HG02763 (cell line): ENCODE results near the gene CAPS.
"Not testable (repeated sequence)": the region's sequence is repeated elsewhere in the genome, so short reads cannot be mapped to it uniquely, and the experiment has no call there.

Experiments
- ATAC-seq: cut with Tn5 transposase; IDR thresholded peaks from one replicate; pipeline ENCODE4 v1.9.1; 2021; ENCODE audit warnings: mild to moderate bottlenecking, moderate library complexity; ENCODE audit not compliant: unreplicated experiment

CAPS gene

GRCh38 chr19:5953680-5954213 is 39.7 kb downstream of the CAPS start:
- no peak for ATAC-seq

DNA sequence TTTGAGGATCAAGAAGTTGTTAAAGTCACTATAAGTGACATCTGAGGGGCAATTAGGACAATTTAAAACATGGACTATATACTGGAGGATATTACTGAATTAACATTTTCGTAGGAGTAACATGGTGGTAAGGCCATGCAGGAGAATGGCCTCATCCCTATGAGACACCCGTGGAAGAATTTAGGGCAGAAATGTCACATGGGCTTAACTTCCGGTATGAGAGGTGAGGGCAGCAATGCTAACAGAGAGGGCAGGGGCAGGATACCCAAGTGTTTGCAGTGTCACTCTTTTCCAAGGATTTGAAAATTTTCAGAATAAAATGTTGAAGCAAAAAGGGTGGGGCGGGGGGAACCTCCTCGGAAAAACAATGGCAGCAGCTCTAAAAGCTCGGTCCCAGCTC is 40.2 kb downstream of the CAPS start:
- no peak for ATAC-seq

- ATAC-seq = no peak
Measured at GRCh38 chr19:5955636-5955935, 41.5 kb downstream of the CAPS start.

- no peak for ATAC-seq
Measured at GRCh38 chr19:5956323-5956722, 42.3 kb downstream of the CAPS start.

DNA sequence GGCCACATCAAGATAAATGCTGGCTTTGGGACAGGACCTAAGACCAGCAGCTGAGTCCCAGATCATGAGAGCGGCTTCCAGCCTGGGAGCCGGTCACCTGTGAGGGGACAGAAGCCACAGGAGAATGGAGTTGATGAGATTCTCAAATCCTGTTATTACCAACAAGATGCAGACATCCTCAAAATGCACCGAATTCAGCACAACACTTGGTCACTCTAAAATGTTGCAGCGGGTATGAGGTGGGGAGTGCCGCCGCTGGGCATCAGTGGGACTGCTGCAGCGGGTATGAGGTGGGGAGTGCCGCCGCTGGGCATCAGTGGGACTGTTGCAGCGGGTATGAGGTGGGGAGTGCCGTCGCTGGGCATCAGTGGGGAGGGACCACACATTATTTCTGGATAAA is 42.7 kb downstream of the CAPS start:
- ATAC-seq = no peak

DNA sequence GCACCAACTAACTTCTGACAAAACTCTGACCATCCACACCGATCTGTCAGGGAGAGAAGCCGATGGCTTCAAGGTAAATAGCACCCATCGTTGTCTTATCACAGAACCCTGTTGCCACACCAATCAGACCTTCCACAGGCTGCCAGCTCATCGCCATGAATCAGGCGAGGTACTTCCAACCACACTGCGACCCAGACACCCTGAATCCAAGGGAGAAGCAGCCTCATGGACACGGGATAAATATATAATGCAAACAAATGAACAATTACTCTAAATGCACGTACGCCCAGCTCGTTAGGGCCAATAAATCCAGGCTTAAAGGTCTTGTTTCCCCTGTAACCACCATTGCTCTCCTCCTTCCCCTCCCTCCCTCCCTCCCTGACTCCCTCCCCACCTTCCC is 43.1 kb downstream of the CAPS start:
- no peak for ATAC-seq

GRCh38 chr19:5958074-5958850 is 44.2 kb downstream of the CAPS start:
- no peak for ATAC-seq

- no peak for ATAC-seq
Measured at GRCh38 chr19:5958851-5959122, 44.7 kb downstream of the CAPS start.

DNA sequence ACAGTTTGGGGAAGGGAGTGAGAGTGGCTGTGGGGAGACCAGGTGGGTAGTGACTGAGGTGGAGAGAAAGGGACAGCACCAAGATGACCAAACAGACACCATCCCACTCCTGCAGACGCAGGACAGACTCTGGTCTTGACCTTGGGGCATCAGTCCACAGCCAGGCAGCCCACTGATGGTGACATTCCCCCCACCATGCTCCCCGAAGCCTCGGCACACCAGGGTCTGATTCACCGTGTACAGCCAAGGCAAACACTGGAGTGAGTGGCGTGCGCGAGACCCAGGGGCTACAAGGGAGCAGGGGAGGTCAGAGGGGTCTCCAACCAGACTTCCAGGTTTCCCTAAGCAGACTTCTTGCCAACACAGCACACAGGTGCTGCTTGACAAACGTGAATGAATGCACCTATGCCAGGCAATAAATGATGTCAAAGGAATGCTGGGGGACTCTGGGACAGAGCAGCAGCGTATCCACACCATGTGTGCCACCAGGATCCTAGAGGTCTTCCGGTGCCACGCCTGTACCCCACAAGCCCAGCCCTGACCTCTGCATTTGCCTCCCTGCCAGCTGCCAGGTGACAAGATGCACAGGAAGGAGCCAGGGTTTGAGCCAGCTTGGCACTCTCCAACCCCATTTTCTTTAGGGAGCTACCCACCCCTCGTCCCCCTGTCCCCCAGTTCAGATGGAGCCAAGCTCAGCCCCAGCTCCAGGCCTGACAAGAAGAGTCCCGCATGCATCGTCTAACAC is 45.4 kb downstream of the CAPS start:
- no peak for ATAC-seq

DNA sequence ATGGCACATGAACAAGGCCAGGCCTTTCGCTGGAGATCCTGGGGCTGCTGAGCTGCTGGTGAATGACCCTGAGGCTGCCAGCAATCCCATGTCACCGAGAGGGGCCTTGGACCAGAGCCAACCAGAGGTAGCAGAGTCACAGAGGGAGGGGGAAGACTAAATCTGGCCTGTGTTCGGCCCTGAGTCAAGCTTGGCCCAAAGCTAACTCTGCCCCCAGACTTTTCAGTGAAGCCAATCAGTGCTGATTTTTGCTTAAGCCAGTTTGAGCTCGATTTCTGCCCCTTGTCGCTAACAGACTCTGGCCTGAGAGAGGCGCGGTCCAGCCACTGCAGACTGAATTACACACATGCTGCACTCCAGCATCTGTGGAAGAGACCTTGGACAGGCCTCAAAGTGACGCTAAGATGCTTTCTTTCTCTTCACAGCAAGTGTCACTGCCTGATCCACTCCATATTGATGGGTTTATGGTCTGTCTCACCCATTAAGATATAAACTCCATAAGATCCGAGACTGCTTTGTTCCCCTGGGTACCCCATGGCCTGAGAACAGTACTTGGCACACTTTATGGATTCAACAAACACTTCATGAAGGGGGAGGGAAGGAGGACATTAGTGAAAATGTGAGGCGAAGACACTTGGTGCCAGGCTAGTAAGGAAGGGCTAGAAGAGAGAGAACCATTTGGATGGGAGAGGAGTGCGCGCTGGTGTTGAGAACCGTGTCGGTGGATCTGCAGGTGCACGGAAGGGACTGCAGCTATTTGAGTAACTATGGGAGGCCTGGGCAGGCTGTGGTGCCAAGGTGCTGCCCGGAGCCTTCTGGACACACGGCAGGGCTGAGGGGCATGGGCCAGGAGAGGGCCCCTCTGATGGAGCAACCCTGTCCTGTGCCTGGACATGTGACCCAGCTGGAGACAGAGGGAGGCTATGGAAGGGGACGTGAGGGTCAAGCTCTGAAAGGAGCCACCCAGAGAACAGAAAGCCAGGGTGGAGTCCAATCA is 46.2 kb downstream of the CAPS start:
- ATAC-seq = no peak

GRCh38 chr19:5961641-5961968 is 47.6 kb downstream of the CAPS start:
- ATAC-seq = not testable (repeated sequence)

DNA sequence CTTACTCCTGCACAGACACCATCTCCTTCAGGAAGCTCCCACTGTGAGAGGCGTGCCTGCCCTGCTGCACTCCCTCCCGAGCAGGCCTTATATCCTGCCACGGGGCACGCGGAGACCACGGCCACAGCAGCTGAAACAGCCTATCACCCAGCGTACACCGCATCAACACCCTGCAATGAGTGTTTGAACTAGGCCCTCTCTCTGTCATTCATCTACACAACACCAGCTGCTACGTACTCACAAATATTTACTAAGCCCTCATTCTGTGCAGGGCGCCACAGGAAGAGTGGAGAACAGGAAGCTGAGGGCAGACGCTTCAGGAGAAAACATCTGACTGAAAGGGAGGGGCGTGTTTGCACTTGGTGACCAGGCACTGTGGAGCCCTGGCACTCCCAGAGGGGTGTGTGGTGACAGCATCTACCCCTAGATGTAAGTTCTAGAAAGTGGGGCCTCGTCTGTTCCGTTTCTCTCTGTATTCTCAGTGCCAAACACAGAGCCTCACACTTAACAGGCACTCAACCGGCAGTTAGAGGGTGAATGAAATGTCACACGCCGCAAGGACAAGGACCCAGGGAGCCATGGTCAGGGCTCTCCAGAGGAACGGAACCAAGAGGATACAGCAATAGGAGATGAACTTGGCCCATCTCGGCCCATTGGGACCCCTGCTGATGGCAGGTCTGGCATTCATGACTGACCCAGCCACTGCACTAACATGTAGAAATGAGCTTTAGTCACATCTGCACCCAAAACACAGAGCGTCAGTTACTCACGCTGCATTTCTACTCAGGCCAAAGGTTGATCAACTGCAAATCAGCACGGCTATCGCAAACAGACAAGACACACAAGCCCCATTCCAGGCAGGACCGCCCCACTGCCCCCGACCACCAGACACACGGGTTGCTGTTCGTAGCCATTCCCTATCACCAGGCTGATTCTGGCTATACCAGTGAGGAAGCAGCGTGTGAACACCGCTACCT is 48.2 kb downstream of the CAPS start:
- no peak for ATAC-seq

DNA sequence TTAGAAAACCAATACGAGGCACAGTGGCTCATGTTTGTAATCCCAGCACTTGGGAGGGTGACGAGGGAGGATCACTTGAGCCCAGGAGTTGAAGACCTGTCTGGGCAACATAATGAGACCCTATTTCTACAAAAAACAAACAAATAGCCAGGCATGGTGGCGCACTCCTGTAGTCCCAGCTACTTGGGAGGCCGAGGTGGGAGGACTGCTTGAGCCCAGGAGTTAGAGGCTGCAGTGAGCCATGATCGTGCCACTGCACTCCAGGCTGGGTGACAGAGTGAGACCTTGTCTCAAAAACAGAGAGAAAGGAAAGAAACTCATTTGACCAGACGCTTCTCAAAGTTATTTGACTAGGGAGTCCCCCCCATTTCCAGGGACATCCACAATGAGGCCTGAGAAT is 49.2 kb downstream of the CAPS start:
- not testable (repeated sequence) for ATAC-seq

- no peak for ATAC-seq
Measured at GRCh38 chr19:5963855-5964254, 49.8 kb downstream of the CAPS start.

DNA sequence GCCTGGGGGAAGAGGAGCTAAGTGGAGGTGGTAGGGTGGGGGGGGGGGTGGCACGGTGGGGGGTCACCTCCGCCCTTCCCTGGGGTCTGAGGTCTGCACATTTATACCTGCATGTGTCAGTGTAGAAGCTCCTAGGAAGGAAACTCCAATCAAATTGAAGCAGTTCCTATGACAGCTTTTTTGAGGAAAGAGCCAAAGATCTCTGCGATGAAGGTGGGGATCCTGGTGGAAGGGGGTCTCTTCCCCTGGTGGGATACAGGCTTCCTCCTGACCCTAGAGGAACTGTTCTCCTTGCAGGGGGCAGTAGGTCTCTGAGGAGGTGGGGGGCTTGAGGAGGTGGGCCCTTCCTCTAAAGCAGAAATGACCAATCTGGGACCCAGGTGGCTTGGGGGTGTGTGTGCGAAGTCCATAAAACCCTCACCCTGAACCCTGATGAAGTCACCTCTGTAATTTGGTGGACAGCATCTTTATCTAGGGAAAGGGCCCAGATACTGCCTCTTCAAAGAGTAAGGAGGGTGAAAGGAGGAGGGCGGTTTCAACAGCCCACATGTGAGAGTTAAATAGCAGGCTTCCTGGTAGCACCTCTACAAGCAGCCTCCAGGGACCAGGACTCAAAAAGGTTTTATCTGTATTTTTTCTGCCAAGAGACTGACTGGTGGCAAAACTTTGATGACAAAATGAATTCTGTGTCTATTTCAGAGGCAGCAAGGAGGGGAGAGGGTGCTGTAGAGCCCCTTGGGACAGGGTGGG is 50.9 kb downstream of the CAPS start:
- no peak for ATAC-seq
